ENCODE results near the gene ZNF516. TPM values are rescaled to one million over a fixed set of nuclear protein-coding genes. Genes with fewer than 3 reads are reported as not detected.

ZNF516 gene
- total RNA-seq, 1 experiment from 2014 or later, result 44.2 TPM

DNA sequence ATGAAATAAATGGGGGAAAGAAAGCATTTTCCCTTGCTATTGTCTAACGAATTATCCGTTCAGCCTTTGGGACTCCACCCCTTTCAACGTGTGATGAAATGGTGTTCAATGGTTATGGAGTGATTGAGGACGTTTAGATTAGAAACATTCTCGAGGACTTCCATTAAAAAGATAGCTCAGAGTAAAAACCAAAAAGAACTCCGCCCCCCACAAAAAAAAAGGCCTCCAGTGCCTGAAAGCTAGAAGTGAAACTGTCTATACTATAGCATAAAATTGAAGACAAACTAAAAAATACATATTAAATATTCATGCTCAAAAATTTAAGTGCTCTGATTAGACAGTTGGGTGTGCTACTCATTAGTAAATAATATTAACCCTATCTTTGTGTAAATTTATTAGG lies 3.0 kb upstream of the ZNF516 start:
- H3K27ac Mint-ChIP-seq (ENCODE audit: unreplicated experiment), result no peak overlapping the region
- H3K36me3 Mint-ChIP-seq (ENCODE audit: insufficient read depth, unreplicated experiment), result peaks cover 33% of the 10 kb centered on the region
- H3K4me3 Mint-ChIP-seq (ENCODE audit: low read depth, unreplicated experiment), result no peak overlapping the region
- CTCF ChIA-PET, result no interaction called here
- DNase-seq, result no peak
- no TSS peak for BruUV-seq (replicated peaks)
- peaks cover 9% of the 10 kb centered on the region for H3K4me1 Mint-ChIP-seq (ENCODE audit: low read depth, unreplicated experiment)
- no peaks in the 10 kb centered on the region for H3K9me3 Mint-ChIP-seq (ENCODE audit: low read depth, unreplicated experiment)
- TF ChIP-seq, protein P1, sequence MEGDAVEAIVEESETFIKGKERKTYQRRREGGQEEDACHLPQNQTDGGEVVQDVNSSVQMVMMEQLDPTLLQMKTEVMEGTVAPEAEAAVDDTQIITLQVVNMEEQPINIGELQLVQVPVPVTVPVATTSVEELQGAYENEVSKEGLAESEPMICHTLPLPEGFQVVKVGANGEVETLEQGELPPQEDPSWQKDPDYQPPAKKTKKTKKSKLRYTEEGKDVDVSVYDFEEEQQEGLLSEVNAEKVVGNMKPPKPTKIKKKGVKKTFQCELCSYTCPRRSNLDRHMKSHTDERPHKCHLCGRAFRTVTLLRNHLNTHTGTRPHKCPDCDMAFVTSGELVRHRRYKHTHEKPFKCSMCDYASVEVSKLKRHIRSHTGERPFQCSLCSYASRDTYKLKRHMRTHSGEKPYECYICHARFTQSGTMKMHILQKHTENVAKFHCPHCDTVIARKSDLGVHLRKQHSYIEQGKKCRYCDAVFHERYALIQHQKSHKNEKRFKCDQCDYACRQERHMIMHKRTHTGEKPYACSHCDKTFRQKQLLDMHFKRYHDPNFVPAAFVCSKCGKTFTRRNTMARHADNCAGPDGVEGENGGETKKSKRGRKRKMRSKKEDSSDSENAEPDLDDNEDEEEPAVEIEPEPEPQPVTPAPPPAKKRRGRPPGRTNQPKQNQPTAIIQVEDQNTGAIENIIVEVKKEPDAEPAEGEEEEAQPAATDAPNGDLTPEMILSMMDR (IDR thresholded peaks at IDR 0.05; ENCODE audit: unreplicated experiment), result no peak
- intact Hi-C loops (cut with micrococcal nuclease; ENCODE audit: unreplicated experiment), result no loop called here
- H3K27me3 Mint-ChIP-seq (ENCODE audit: unreplicated experiment), result no peaks in the 10 kb centered on the region

DNA sequence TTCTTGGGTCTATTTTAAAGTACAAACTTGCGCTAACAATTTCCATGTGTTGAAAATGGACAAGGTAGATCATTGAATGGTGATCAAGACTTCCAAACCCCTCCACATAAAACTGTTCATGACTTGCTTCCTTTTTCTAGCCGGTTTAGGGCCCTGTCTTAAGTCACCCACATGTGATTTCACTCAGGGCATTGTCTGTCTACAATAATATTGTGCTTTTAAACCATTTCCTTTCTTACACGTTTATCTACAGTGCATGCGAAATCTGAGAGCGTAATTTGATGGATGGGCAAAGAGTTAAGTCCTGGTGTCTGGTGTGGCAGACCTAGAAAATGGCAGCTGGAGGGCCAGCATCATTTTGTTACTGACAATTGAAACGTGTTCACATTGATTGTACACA lies 2.0 kb upstream of the ZNF516 start:
- no peak for DNase-seq
- intact Hi-C loops (cut with micrococcal nuclease; ENCODE audit: unreplicated experiment), result no loop called here
- H3K9me3 Mint-ChIP-seq (ENCODE audit: low read depth, unreplicated experiment), result no peaks in the 10 kb centered on the region
- H3K27me3 Mint-ChIP-seq (ENCODE audit: unreplicated experiment), result no peaks in the 10 kb centered on the region
- CTCF ChIA-PET, result no interaction called here
- no TSS peak for BruUV-seq (replicated peaks)
- TF ChIP-seq, protein P1 (IDR thresholded peaks at IDR 0.05; ENCODE audit: unreplicated experiment), result no peak
- peaks cover 44% of the 10 kb centered on the region for H3K36me3 Mint-ChIP-seq (ENCODE audit: insufficient read depth, unreplicated experiment)
- no peak overlapping the region for H3K27ac Mint-ChIP-seq (ENCODE audit: unreplicated experiment)
- peaks cover 9% of the 10 kb centered on the region for H3K4me1 Mint-ChIP-seq (ENCODE audit: low read depth, unreplicated experiment)
- peak overlapping the region; percentile 89 for H3K4me3 Mint-ChIP-seq (ENCODE audit: low read depth, unreplicated experiment)

DNA sequence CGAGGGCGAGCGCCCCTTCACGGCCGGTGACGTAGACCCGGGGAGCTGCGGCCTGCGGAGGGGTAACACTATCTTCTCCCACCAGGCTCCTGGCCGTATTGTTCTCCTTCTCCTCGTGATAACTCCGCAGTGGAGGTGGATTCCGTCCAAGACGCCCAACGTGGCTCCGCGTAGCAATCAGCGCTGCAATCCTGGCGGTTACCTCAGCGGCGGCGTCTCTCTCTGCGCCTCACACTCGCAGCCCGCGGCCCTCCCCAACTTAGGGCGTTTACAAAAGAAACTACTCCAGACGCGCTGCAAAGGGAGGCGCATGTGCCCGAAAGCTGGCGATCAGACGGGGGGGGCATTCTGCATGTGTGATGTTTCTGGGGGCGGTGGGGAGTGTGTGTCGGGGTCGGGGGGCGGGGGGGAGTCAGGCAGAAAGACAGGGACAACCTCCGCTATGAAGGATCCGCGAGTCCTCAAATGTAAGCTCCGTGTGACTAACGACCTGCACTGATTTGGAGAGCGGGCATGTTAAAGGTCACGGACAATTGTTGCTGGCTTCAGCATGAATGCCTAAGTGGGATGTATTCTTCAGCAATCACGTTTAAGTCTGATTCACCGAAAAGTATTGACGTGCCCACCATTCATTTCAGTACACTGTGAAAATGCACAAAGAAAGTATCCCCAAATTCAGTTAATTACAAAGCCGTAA lies 1.3 kb upstream of the ZNF516 start:
- peak; percentile 49 for DNase-seq
- peak overlapping the region; percentile 89 for H3K4me3 Mint-ChIP-seq (ENCODE audit: low read depth, unreplicated experiment)
- peaks cover 9% of the 10 kb centered on the region for H3K4me1 Mint-ChIP-seq (ENCODE audit: low read depth, unreplicated experiment)
- TF ChIP-seq, protein P1 (IDR thresholded peaks at IDR 0.05; ENCODE audit: unreplicated experiment), result no peak
- peak overlapping the region; percentile 61 for H3K27ac Mint-ChIP-seq (ENCODE audit: unreplicated experiment)
- no peaks in the 10 kb centered on the region for H3K9me3 Mint-ChIP-seq (ENCODE audit: low read depth, unreplicated experiment)
- intact Hi-C loops (cut with micrococcal nuclease; ENCODE audit: unreplicated experiment), result no loop called here
- BruUV-seq (replicated peaks), result no TSS peak
- CTCF ChIA-PET, result interaction anchor here (0.7 kb wide), 1 partner anchor 143 kb away, joined by 3 read pairs; no protein-coding TSS in a partner anchor
- H3K27me3 Mint-ChIP-seq (ENCODE audit: unreplicated experiment), result no peaks in the 10 kb centered on the region
- peaks cover 50% of the 10 kb centered on the region for H3K36me3 Mint-ChIP-seq (ENCODE audit: insufficient read depth, unreplicated experiment)

DNA sequence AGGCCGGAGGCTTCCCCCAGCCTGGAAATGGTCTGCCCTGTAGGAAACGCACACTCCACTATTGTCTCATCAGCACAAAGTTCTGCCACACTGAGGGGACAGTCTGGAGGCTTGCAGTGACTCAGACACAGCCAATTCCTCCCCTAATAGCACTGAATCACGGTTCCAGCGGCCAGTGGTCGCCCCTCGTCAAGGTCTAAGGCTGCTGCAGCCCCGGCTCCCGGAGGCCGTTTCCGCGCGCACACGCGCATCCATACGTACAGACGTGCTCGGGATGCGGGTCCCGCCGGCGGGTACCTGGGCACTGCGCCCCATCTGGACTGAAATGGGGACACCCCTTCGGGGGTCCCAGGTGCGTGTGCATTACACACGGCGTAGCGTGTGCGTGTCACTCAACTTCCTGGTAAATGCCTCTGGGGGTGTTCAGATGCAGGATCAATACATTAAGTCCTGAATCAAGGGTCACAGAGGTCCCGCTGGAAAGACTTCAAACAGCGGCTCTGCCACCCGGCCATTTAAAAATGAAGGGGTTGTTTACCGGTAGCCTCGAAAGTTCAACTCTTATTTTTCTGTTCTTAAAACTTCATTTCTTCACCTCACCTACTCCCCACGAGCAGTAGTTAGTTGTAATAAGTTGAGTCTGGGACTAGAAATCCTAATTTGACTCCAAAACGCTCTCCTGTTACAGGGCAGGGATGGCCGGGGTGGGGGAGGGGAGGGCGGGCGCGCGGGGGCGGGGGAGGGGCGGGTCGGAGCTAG lies 572 bp upstream of the ZNF516 start:
- H3K27me3 Mint-ChIP-seq (ENCODE audit: unreplicated experiment), result no peaks in the 10 kb centered on the region
- intact Hi-C loops (cut with micrococcal nuclease; ENCODE audit: unreplicated experiment), result loop anchor here (2.0 kb wide), 1 partner anchor 69 kb away; no protein-coding TSS in a partner anchor
- no TSS peak for BruUV-seq (replicated peaks)
- peak overlapping the region; percentile 61 for H3K27ac Mint-ChIP-seq (ENCODE audit: unreplicated experiment)
- no peaks in the 10 kb centered on the region for H3K9me3 Mint-ChIP-seq (ENCODE audit: low read depth, unreplicated experiment)
- H3K4me1 Mint-ChIP-seq (ENCODE audit: low read depth, unreplicated experiment), result peaks cover 9% of the 10 kb centered on the region
- peaks cover 58% of the 10 kb centered on the region for H3K36me3 Mint-ChIP-seq (ENCODE audit: insufficient read depth, unreplicated experiment)
- TF ChIP-seq, protein P1 (IDR thresholded peaks at IDR 0.05; ENCODE audit: unreplicated experiment), result no peak
- H3K4me3 Mint-ChIP-seq (ENCODE audit: low read depth, unreplicated experiment), result peak overlapping the region; percentile 89
- CTCF ChIA-PET, result interaction anchor here (0.7 kb wide), 1 partner anchor 144 kb away, joined by 3 read pairs; no protein-coding TSS in a partner anchor
- peak; percentile 29 for DNase-seq

All from Calu3 (cell line).